Neural crest cell (in vitro differentiated cells): Measurements from ENCODE around the gene POLR1H. TPM values are rescaled to one million over a fixed set of nuclear protein-coding genes. Genes with fewer than 3 reads are reported as not detected.

Source experiments
- DNase-seq: peaks from one replicate; pipeline ENCODE4 v3.0.0; 2021; ENCODE audit warnings: low read depth, mixed read lengths, low spot score
- H3K27ac Mint-ChIP-seq: one replicate; pipeline ENCODE4 v1.8.0; 2021; ENCODE audit warnings: mild to moderate bottlenecking, mixed read lengths; ENCODE audit not compliant: unreplicated experiment
- H3K27me3 Mint-ChIP-seq: 2 replicates; pipeline ENCODE4 v1.8.0; 2021; ENCODE audit warnings: low read depth, mild to moderate bottlenecking, mixed read lengths
- H3K36me3 Mint-ChIP-seq: 2 replicates; pipeline ENCODE4 v1.8.0; 2021; ENCODE audit warnings: low read depth, mild to moderate bottlenecking, mixed read lengths
- H3K4me1 Mint-ChIP-seq: 2 replicates; pipeline ENCODE4 v1.8.0; 2021; ENCODE audit warnings: mixed read lengths
- H3K4me3 Mint-ChIP-seq: one replicate; pipeline ENCODE4 v1.8.0; 2021; ENCODE audit warnings: mild to moderate bottlenecking, mixed read lengths
- H3K9me3 Mint-ChIP-seq: 2 replicates; pipeline ENCODE4 v1.8.0; 2021; ENCODE audit warnings: mixed read lengths
- CTCF ChIP-seq: fragments of 200-600 bp; sonication (generic); conservative IDR thresholded peaks from 2 replicates; pipeline ENCODE4 v1.5.0; 2021; ENCODE audit warnings: antibody characterized with exemption, mild to moderate bottlenecking
- total RNA-seq: library from RNA; stranded (reverse); gene quantifications from 2 replicates; pipeline ENCODE4 v1.2.1, GENCODE V29; 2021

POLR1H gene
- total RNA-seq, 1 donor from 2014 or later: 43.3 TPM

GRCh38 chr6:30075790-30076732 lies 15.0 kb downstream of the POLR1H start:
- H3K27me3 Mint-ChIP-seq: peaks cover 94% of the 10 kb centered on the region
- H3K9me3 Mint-ChIP-seq: no peaks in the 10 kb centered on the region
- DNase-seq: no peak
- TF ChIP-seq CTCF: peak; percentile 47
- peaks cover 8% of the 10 kb centered on the region for H3K4me1 Mint-ChIP-seq
- H3K27ac Mint-ChIP-seq: no peak overlapping the region
- H3K36me3 Mint-ChIP-seq: peaks cover 5% of the 10 kb centered on the region
- peak overlapping the region; percentile 58 for H3K4me3 Mint-ChIP-seq

GRCh38 chr6:30077218-30077617 lies 16.2 kb downstream of the POLR1H start:
- Mint-ChIP-seq H3K4me1 (peaks cover 4% of the 10 kb centered on the region), H3K27me3 (peaks cover 84% of the 10 kb centered on the region), H3K4me3 (no peak overlapping the region), H3K36me3 (peaks cover 5% of the 10 kb centered on the region), H3K9me3 (no peaks in the 10 kb centered on the region), H3K27ac (no peak overlapping the region)
- no peak for DNase-seq
- TF ChIP-seq CTCF: no peak

GRCh38 chr6:30087876-30088275 lies 26.8 kb downstream of the POLR1H start:
- DNase-seq: no peak
- no peaks in the 10 kb centered on the region for H3K36me3 Mint-ChIP-seq
- peaks cover 76% of the 10 kb centered on the region for H3K27me3 Mint-ChIP-seq
- no peaks in the 10 kb centered on the region for H3K4me1 Mint-ChIP-seq
- TF ChIP-seq CTCF: no peak
- no peak overlapping the region for H3K27ac Mint-ChIP-seq
- no peak overlapping the region for H3K4me3 Mint-ChIP-seq
- no peaks in the 10 kb centered on the region for H3K9me3 Mint-ChIP-seq

GRCh38 chr6:30091577-30092381 lies 30.7 kb downstream of the POLR1H start:
- DNase-seq: no peak
- H3K36me3 Mint-ChIP-seq: no peaks in the 10 kb centered on the region
- no peak for TF ChIP-seq CTCF
- H3K4me1 Mint-ChIP-seq: peaks cover 6% of the 10 kb centered on the region
- H3K9me3 Mint-ChIP-seq: no peaks in the 10 kb centered on the region
- H3K4me3 Mint-ChIP-seq: no peak overlapping the region
- peaks cover 95% of the 10 kb centered on the region for H3K27me3 Mint-ChIP-seq
- H3K27ac Mint-ChIP-seq: no peak overlapping the region

GRCh38 chr6:30092852-30093543 lies 31.9 kb downstream of the POLR1H start:
- Mint-ChIP-seq H3K27ac (no peak overlapping the region), H3K36me3 (no peaks in the 10 kb centered on the region), H3K4me3 (no peak overlapping the region), H3K9me3 (no peaks in the 10 kb centered on the region), H3K27me3 (peaks cover 95% of the 10 kb centered on the region), H3K4me1 (peaks cover 6% of the 10 kb centered on the region)
- no peak for TF ChIP-seq CTCF
- DNase-seq: no peak
